ENCODE data around the gene ZNF117. TPM values are rescaled to one million over a fixed set of nuclear protein-coding genes. Genes with fewer than 3 reads are reported as not detected.
"Not testable (repeated sequence)": the region's sequence is repeated elsewhere in the genome, so short reads cannot be mapped to it uniquely, and the experiment has no call there.

The ZNF117 gene
- total RNA-seq, 4 donors from 2014 or later: 1.9 to 8.4 (median 4.4) TPM

- H3K36me3 ChIP-seq, H3K9me3 ChIP-seq, ATAC-seq, H3K27ac ChIP-seq, H3K4me3 ChIP-seq, H3K27me3 ChIP-seq: not testable (repeated sequence)
- 79 to 89% methylated on average over 2 of the region's 2 CpGs for WGBS, 2 donors (ENCODE audit: low coverage in 1 of 2)
- peaks cover 4 to 21% (median 10%) of the 10 kb centered on the region in 3 donors for H3K4me1 ChIP-seq
Measured at GRCh38 chr7:65009394-65009793, 18.6 kb upstream of the ZNF117 start.

DNA sequence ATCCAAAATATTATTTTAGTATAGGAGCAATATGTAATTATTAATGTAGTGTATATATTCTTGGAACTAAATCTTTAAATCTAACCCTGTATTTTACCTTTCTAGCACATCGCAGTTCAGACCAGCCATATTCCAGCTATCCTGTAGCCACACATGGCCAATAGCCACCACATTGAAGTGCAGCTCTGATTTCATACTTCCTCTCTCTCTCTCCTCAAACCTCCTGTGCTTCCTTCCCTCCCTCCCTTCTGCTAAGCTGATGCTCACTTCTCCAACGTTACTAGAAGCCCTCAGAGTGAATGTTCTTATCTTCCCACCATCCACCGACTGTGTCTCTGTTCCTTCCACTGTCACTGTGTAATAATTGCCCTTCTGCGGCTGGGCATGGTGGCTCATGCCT is 16.2 kb upstream of the ZNF117 start:
- H3K27me3 ChIP-seq, ATAC-seq, H3K36me3 ChIP-seq, H3K9me3 ChIP-seq: not testable (repeated sequence)
- Histone ChIP-seq H3K4me3 (peak overlapping the region in 1 of 2 donors; percentile 70), H3K4me1 (peaks cover 4 to 42% (median 13%) of the 10 kb centered on the region in 3 donors), H3K27ac (peak overlapping the region in 3 of 4 donors; percentile 82 to 88 (median 88))
- 41 to 89% methylated on average over 1 to 3 of the region's 4 CpGs for WGBS, 2 donors (ENCODE audit: low coverage in 1 of 2)

- Histone ChIP-seq H3K9me3 (no peaks in the 10 kb centered on the region), H3K27ac (peak within 1 kb of the TSS; percentile 68 to 88 (median 85)), H3K27me3 (no peaks in the 10 kb centered on the region), H3K4me3 (peak within 1 kb of the TSS; percentile 70 to 81), H3K4me1 (peaks cover 4 to 48% (median 13%) of the 10 kb centered on the region in 3 donors), H3K36me3 (peaks cover 0 to 3% of the 10 kb centered on the region in 2 donors)
- peak; percentile 100 for ATAC-seq
- TF ChIP-seq CTCF (IDR thresholded peaks at IDR 0.05): no peak
- no peak for TF ChIP-seq EP300 (IDR thresholded peaks at IDR 0.05)
- peak; percentile 87 to 95 for TF ChIP-seq POLR2A (IDR thresholded peaks at IDR 0.05)
- TF ChIP-seq POLR2AphosphoS5 (IDR thresholded peaks at IDR 0.05): peak; percentile 97
- 1 to 4% methylated on average over 6 to 11 of the region's 33 CpGs for WGBS, 2 donors (ENCODE audit: low coverage in 1 of 2)
Measured at GRCh38 chr7:65006094-65006992, 15.5 kb upstream of the ZNF117 start, which contains the start of gene ERV3-1. Gene ERV3-1 (minus strand): TSS chr7:65006687. CDS start chr7:64993026, 13,661 bp downstream.

DNA sequence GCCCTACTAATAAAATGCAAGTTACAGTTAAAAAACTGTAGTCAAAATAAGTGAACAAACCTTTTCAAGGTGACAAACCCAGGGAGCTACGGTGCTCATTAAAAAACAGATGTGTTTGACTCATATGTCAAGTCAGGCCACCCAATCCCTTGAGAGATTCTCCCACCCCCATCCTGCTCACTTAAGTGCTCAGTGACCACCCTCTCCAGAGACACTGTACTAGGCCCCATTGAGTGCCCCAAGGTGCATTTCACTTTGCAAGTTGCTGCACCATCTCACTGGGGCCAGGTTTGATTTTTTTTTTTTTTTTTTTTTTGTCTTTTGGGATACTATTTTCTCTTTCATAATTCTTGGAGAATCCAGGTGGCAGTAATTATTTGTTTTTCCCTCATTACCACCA is 13.7 kb upstream of the ZNF117 start:
- peaks cover 4 to 53% (median 13%) of the 10 kb centered on the region in 3 donors for H3K4me1 ChIP-seq
- TF ChIP-seq POLR2AphosphoS5 (IDR thresholded peaks at IDR 0.05) (no peak), EP300 (IDR thresholded peaks at IDR 0.05) (no peak), CTCF (IDR thresholded peaks at IDR 0.05) (no peak), POLR2A (IDR thresholded peaks at IDR 0.05) (no peak)
- peaks cover 0 to 9% of the 10 kb centered on the region in 2 donors for H3K36me3 ChIP-seq
- H3K4me3 ChIP-seq: no peak overlapping the region
- no peak overlapping the region for H3K27ac ChIP-seq
- H3K9me3 ChIP-seq: no peaks in the 10 kb centered on the region
- WGBS, 2 donors (ENCODE audit: low coverage in 1 of 2): 30 to 85% methylated on average over 1 of the region's 1 CpG
- no peaks in the 10 kb centered on the region for H3K27me3 ChIP-seq
- ATAC-seq: no peak

DNA sequence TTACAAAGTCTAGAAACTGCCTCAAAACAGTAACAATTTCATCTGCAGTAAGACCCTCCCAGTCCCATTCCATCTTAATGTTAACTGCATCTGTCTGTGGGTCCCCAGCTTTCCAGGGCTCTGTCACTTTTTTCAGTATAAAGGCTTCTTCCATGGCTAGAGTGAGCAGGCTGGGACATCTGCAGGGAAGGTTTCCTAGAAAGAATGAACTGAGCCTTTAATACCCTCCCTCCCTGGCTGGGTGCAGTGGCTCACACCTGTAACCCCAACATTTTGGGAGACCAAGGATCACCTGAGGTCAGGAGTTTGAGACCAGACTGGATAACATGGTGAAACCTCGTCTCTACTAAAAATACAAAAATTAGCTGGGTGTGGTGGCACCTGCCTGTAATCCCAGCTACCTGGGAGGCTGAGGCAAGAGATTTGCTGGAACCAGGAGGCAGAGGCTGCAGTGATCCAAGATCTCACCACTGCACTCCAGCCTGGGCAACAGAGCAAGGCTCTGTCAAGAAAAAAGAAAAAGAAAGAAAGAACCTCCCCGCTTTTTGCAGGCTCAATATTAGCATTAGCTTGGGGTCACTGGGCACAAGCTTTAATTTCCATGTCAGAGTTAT is 12.2 kb upstream of the ZNF117 start:
- Histone ChIP-seq H3K9me3 (no peaks in the 10 kb centered on the region), H3K27me3 (no peaks in the 10 kb centered on the region), H3K36me3 (peaks cover 0 to 18% of the 10 kb centered on the region in 2 donors), H3K27ac (no peak overlapping the region), H3K4me3 (no peak overlapping the region), H3K4me1 (peaks cover 4 to 68% (median 13%) of the 10 kb centered on the region in 3 donors)
- ATAC-seq: no peak
- TF ChIP-seq CTCF (IDR thresholded peaks at IDR 0.05) (no peak), EP300 (IDR thresholded peaks at IDR 0.05) (no peak), POLR2AphosphoS5 (IDR thresholded peaks at IDR 0.05) (no peak), POLR2A (IDR thresholded peaks at IDR 0.05) (no peak)
- WGBS, 2 donors (ENCODE audit: low coverage in 1 of 2): 60 to 100% methylated on average over 1 to 2 of the region's 2 CpGs

All from gastroesophageal sphincter (tissue), 4 donors.